Mucosa of descending colon (tissue), 3 donors: ENCODE results near the gene LRBA. TPM values are rescaled to one million over a fixed set of nuclear protein-coding genes. Genes with fewer than 3 reads are reported as not detected.

Source experiments
- ATAC-seq: fragments of 200-7000 bp; cut with Tn5 transposase; one replicate; pipeline ENCODE4 v1.9.1; 2020; ENCODE audit warnings: mild to moderate bottlenecking, moderate library complexity
- DNase-seq, 3 donors: peaks; one replicate each; pipeline ENCODE4 v3.0.0-alpha.2; 2020
- H3K36me3 ChIP-seq: fragments of 200-600 bp; one replicate; pipeline ENCODE4 v1.8.0; 2021; ENCODE audit warnings: low read depth, mild to moderate bottlenecking
- H3K4me1 ChIP-seq: fragments of 200-600 bp; one replicate; pipeline ENCODE4 v1.8.0; 2021; ENCODE audit warnings: low read depth, mild to moderate bottlenecking
- H3K4me3 ChIP-seq: fragments of 200-600 bp; one replicate; pipeline ENCODE4 v1.8.0; 2021; ENCODE audit warnings: mild to moderate bottlenecking
- H3K9me3 ChIP-seq: fragments of 200-600 bp; one replicate; pipeline ENCODE4 v1.8.0; 2021; ENCODE audit warnings: mild to moderate bottlenecking
- CTCF ChIP-seq: fragments of 200-600 bp; IDR thresholded peaks from one replicate; pipeline ENCODE4 v1.8.0; 2022; ENCODE audit warnings: antibody characterized with exemption, mild to moderate bottlenecking
- intact Hi-C, 2 donors: fragments of 100-400 bp; cut with DNase I in 1 of 2; cut with micrococcal nuclease in 1 of 2; formaldehyde crosslinking; loops; one replicate each; pipeline versions ENCODE4 v1.11.0 to v1.11.1; 2022; cut with DNase I, micrococcal nuclease
- total RNA-seq, 3 donors: library from RNA; stranded (reverse); fragmentation: NEBNext Ultra II Directional in 2 of 3; extraction: Animal tissue kit (Norgen Biotek cat#: 25700) in 2 of 3; gene quantifications; one replicate each; pipeline versions ENCODE4 v1.2.1 to v1.2.4, GENCODE V29; 2021 to 2023
- donor health status: DM: no; HTN: no; CAD: no; lungs with moderate emphysema.
- donor health status: DM: no; HTN: no; CAD: no.
- donor health status: DM: no; HTN: yes; CAD: no.

Gene LRBA
- total RNA-seq, 3 donors from 2014 or later: 69.8 to 98.4 (median 76.2) TPM

GRCh38 chr4:150624055-150624454 is 391.0 kb downstream of the LRBA start:
- H3K36me3 ChIP-seq: no peaks in the 10 kb centered on the region
- no peak for ATAC-seq
- no peaks in the 10 kb centered on the region for H3K4me1 ChIP-seq
- H3K9me3 ChIP-seq: no peaks in the 10 kb centered on the region
- TF ChIP-seq CTCF: no peak
- DNase-seq: no peak
- H3K4me3 ChIP-seq: no peak overlapping the region
- intact Hi-C loops: no loop called here

GRCh38 chr4:150619042-150619441 is 396.0 kb downstream of the LRBA start:
- no peak for TF ChIP-seq CTCF
- intact Hi-C loops: no loop called here
- Histone ChIP-seq H3K9me3 (no peaks in the 10 kb centered on the region), H3K4me3 (no peak overlapping the region), H3K4me1 (no peaks in the 10 kb centered on the region), H3K36me3 (no peaks in the 10 kb centered on the region)
- no peak for ATAC-seq
- no peak for DNase-seq

- Histone ChIP-seq H3K4me3 (no peak overlapping the region), H3K4me1 (no peaks in the 10 kb centered on the region), H3K9me3 (no peaks in the 10 kb centered on the region), H3K36me3 (no peaks in the 10 kb centered on the region)
- DNase-seq (no peak), ATAC-seq (no peak)
- no peak for TF ChIP-seq CTCF
- intact Hi-C loops: no loop called here
Measured at GRCh38 chr4:150609131-150609530, 406.0 kb downstream of the LRBA start.

- intact Hi-C loops: no loop called here
- Histone ChIP-seq H3K4me1 (no peaks in the 10 kb centered on the region), H3K4me3 (no peak overlapping the region), H3K36me3 (no peaks in the 10 kb centered on the region), H3K9me3 (no peaks in the 10 kb centered on the region)
- DNase-seq (no peak), ATAC-seq (no peak)
- TF ChIP-seq CTCF: no peak
Measured at GRCh38 chr4:150600812-150601445, 414.2 kb downstream of the LRBA start.

GRCh38 chr4:150599547-150599946 is 415.5 kb downstream of the LRBA start:
- ATAC-seq (no peak), DNase-seq (no peak)
- TF ChIP-seq CTCF: no peak
- H3K4me1 ChIP-seq: no peaks in the 10 kb centered on the region
- H3K9me3 ChIP-seq: no peaks in the 10 kb centered on the region
- no peak overlapping the region for H3K4me3 ChIP-seq
- intact Hi-C loops: no loop called here
- H3K36me3 ChIP-seq: no peaks in the 10 kb centered on the region

- Histone ChIP-seq H3K36me3 (no peaks in the 10 kb centered on the region), H3K4me1 (no peaks in the 10 kb centered on the region), H3K4me3 (no peak overlapping the region), H3K9me3 (no peaks in the 10 kb centered on the region)
- intact Hi-C loops: no loop called here
- TF ChIP-seq CTCF: no peak
- DNase-seq: no peak
- ATAC-seq: no peak
Measured at GRCh38 chr4:150598909-150599308, 416.2 kb downstream of the LRBA start.
